Stromal cell of bone marrow (primary cell): ENCODE results near the gene OR6C65.

Experiments
- DNase-seq: peaks from one replicate; pipeline ENCODE4 v3.0.0-alpha.2; 2012; ENCODE audit warnings: low read depth

OR6C65 gene

GRCh38 chr12:55446326-55446725, 46.0 kb downstream of the OR6C65 start:
- DNase-seq, result no peak

- DNase-seq, result no peak
Measured at GRCh38 chr12:55448825-55449224, 48.5 kb downstream of the OR6C65 start.
